GM21423 (cell line): ENCODE results near the gene SYCP2.

ENCODE experiments used
- ATAC-seq: cut with Tn5 transposase; IDR thresholded peaks from one replicate; pipeline ENCODE4 v1.9.1; 2021; ENCODE audit warnings: mild to moderate bottlenecking, moderate library complexity; ENCODE audit not compliant: unreplicated experiment

SYCP2 gene

GRCh38 chr20:59837623-59838394, 95.6 kb downstream of the SYCP2 start:
- ATAC-seq: peak; percentile 52

- ATAC-seq: no peak
These were observed 96.7 kb downstream of the SYCP2 start for GRCh38 chr20:59836767-59837166.

GRCh38 chr20:59835448-59836395, 97.7 kb downstream of the SYCP2 start:
- ATAC-seq: no peak

DNA sequence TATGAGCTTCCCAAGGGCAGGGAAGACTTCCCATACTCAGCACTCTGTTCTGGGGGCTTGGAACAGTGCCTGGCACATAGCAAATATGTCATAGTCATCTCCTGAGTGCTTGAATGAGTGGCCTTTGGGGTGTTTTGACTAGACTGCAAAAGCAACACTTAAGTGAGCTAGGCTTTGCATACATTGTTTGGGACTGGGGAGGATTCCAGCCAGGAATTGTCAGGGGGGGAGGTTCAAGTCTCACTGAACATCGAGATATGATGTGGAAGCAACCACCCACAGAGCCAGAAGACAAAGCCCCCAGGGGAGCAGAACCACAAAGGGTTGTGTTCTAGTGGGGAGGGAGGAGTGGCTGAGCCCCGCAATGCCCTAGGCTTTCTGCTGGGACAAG, 98.4 kb downstream of the SYCP2 start:
- ATAC-seq: no peak

DNA sequence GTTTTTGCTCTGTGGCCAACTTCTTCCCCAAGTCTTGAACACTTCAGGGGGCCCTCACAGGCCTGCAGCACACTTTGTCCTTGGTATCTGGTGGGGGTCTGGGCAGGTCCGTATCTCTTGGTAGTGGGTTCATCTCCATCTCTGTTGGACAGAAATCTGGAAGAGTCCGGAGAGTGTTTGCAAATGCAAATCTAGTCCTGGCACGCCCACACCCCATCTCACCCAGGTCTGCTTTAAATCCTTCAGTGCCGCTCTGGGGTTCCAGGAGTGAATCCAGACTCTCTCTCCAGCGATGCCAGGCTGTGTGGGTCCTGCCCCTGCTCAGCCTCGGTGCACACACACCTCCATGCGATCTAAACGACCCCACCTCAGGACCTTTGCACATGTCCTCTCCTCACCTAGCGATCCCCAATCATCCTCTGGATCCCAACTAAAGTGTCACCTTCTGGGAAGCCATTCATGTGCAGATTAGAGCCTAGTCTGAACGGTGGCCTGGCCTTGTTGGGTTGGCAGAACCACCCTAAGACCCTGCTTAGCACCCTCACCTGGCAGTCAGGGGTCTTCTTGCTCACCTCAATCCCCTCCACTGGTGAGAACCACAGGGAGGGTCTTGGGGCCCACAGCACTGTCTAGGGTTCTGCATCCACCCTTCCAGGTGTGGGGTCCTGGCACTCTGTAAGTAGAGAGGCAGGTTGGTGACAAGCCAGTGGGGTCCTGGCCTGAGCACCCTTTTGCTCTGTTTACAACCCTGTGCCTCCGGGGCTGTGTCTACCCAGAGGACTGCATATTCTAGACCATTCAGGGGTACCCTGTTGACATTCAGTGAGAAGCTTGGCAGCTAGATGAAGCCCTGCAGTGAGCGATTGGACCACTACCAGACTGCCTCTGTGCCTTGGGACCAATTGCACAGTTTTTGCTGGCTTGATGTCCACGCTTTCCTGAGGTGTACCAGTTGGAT, 100.8 kb downstream of the SYCP2 start:
- ATAC-seq: no peak

DNA sequence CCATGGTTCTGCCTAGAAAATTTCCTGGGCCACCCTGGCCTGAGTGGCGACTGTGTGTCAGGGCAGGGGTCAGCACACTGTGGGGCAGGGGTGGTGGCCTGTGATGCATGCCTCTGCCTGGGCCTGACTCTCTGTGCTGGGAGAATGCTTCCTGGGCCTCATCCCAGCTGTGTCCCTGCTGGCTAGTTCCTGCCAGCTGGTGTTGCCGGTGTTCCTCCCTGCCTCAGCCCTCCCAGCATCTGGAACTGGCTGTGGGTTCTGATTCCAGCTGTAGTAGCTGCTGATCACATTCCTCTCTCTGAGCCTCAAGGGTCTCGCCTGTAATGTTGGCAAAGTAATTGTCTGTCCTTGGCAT, 101.5 kb downstream of the SYCP2 start:
- no peak for ATAC-seq

DNA sequence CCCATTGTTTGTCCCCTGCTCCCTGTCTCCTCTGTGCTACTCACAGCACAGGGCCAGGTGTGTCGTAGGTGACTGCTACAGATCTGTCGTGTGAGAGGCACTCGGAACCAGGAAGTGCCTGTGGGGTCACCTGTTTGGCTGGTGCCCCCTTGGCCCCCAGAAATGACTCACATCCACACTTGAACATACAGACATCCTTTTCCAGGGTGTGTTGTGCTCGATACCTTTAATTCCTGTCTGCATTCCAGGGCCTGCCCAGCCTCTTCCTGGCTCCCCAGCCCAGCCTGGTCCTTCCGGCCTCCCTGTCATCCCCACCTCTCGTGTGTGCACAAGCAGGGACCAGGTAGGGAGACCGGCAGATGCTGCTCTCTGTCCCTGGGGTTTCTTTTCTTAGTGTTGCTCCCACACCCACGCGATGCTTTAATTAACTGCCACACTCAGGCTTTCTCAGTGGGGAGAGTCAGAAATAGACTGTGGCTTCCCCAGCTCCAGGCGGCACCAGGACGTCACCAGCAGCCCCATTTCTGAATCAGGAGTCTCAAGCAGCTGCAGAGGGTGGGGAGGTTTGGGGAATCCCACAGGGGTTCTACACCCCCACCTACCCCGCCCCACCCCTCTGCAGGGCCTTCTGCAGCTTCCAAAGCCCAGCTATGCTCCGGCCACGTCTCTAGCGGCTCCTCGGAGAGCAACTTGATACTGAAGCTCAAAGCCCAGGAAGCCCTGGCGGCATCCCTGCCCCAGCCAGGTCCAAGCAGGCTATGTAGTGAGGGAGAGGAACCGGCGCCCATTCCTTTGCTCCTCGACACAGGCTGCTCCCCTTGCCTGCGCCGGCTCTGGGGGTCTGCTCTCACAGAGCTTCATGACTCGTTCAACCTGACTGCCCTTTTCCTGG, 102.2 kb downstream of the SYCP2 start:
- no peak for ATAC-seq

DNA sequence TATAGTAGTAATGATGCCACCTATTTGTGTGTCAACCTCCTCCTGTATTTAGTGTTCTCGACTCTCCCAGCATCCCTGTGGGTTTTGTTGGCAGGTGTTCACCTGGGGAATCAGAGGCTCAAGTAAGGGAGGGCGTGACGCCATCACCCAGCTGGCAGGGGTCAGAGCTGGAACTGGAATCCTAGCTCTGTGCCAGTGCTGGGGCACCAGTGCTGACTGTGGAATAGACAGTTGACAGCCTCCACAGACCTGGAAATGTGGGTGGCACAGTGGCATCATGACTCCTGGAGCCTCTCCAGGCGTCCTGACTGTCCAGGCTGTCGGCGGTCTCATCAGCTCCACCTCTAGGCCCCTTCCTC, 102.8 kb downstream of the SYCP2 start:
- ATAC-seq: no peak

DNA sequence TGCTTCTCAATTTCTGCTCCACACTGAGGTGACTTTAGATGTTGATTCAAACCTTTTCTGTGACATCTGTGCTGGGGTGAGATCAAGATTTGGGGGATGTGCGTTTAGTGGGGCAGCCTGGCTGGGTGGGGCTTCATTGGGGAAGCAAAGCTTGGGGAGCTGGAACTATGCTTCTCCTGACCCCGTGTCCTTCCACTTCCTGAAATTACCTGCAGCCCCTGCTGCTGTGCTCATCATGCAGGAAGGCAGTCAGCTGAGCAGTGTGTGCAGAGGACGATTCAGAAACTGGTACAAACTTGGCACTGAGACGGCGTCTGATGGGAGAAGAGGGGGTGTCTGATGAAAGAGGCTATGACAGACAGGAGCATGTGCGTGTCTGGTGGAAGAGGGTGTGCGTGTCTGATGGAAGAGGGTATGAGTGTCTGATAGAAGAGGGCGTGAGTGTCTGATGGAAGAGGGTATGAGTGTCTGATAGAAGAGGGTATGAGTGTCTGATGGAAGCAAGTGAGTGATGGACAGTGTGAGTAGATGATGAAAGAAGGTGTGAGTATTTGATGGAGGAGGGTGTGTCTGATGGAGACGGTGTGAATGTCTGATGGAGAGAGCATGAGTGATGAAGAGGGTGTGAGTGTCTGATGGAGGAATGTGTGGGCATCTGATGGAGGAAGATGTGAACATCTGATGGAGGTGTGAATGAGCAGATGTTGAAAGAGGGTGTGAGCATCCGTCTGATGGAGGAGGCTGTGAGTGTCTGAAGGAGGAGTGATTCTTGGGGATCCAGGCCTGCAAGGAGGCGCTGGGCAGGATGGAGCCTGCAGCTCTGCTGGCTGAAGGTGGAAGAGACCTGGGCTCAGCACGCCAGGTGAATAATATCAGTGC, 103.4 kb downstream of the SYCP2 start:
- no peak for ATAC-seq

DNA sequence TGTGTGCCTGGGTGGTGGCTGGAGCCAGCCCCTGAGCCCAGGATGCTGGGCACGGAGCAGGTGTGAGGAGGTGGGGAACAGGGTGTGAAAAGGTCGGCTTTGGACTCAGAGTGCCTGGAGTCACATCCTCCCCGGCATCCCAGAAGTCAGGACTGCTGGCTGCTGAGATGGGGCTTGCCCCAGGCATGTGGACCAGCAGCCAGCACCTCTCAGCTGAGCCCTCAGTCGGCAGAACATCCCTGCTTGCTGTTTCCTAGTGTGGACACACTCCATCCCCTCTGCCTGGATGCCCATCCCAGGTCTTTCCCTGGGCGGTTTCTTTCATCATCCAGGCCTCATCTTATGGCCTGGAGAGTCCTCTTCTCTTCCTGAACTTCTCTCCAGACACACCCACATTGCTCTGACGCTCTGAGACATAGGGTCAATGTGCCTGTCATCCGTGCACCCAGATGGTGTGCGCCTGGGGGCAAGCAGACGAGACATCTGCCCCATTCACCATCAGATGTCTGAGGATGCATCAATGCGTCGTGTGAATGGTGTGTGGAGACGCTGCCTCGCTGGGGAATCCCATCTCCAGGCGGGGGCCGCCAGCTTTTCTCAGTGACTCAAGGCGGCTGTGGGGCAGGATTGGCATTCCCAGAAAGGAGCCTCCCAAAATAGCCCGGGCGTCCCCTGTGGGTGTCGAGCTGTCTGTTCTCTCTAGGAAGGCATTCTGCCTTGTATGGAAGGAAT, 104.2 kb downstream of the SYCP2 start:
- ATAC-seq: no peak

- ATAC-seq: no peak
These were observed 105.0 kb downstream of the SYCP2 start for GRCh38 chr20:59828125-59829053.

- ATAC-seq: no peak
These were observed 106.0 kb downstream of the SYCP2 start for GRCh38 chr20:59827138-59828056.

DNA sequence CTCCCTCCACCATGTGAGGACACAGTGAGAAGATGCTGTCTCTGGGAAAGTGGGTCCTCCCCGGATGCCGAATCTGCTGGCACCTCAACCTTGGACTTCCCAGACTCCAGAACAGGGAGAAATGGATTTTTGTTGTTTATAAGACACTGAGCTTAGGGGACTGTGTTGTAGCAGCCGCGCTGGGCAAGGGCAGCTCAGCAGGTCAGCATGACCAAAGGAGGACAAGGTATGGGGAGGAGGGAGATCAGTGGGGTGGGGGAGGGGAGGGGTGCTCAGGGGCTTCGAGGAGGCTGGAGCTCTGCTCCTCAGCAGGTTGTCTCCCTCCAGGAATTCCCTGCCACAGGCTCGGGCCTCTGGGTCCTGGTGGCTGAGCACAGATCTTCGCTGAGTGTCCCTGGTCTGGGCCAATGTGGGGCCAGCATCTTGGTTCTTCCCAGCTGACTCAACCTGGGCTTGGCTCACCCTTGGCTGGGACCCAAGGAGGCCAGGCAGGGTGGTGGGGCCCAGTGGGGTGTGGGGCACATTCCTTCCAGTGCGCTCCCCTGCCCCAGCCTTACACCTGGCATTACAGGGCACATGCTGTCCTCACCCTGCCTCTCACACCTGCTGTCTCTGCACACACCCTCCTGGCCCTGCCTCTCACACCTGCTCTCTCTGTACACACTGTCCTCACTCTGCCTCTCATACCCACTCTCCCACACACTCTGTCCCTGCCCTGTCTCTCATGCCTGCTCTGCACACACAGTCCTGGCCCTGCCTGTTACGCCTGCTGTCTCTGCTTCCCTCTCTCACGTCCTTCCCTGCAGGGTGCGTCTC, 107.3 kb downstream of the SYCP2 start:
- ATAC-seq: no peak

DNA sequence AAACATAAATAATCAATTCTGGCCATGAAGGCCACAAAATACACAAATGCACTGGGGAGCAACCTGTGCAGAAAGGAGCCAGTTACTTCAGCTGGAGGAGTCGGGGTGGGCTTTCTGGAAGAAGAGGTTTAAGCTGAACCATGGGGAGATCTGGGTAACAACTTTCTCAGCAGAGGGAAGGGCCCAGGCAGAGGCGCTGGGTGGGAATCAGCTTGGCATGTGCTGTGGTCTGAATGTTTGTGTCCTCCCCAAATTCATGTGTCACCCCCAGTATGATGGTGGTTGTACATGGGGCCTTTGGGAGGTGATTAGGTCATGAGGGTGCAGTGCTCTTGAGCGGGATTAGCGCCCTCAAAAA, 107.9 kb downstream of the SYCP2 start:
- ATAC-seq: no peak

DNA sequence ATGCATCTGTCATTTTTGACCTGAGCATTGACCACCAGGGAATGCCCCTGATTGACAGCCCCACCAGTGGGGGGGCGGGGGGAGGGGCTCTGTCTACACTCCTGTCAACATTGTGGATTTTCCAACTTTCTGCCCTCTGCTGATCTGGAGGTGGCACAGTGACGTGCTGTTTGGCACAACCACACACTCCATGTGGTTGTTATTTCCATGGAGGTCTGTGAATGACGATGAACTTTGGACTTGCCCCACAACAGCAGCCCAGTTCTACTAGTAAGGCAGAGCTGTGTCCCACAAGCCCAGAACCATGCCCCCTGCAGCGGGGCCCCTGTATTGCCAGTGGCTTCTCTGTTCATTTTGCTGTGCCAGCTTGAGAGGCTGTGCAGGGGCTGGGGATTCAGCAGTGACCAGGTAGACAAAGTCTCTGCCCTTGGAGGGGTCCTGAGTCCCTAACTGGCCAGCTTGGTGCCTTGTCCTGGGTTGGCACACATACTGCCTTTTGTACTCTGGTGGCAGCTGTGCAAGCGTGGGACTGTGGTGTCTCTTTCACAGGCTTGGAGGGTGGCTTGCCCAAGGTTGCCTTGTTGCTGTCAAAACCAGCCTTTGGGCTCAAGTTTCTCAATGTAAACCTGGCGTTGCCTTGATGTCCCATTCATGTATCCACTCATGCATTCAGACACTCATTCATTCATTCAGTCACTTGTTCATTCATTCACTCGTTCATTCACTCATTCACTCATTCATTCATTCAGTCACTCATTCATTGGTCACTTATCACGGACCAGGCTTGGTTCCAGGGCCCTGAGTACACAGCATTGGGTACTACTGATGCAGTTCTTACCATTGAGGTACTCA, 108.5 kb downstream of the SYCP2 start:
- no peak for ATAC-seq
